Nephron progenitor cell (in vitro differentiated cells): ENCODE data around the gene CFAP58.

Source experiments
- DNase-seq: peaks from one replicate; pipeline ENCODE4 v3.0.0; 2021
- H3K27ac Mint-ChIP-seq: 2 replicates; pipeline ENCODE4 v1.8.0; 2021; ENCODE audit warnings: mild to moderate bottlenecking, moderate library complexity, mixed read lengths
- H3K27me3 Mint-ChIP-seq: 2 replicates; pipeline ENCODE4 v1.8.0; 2021; ENCODE audit warnings: mild to moderate bottlenecking, low read depth, mixed read lengths; ENCODE audit not compliant: poor library complexity
- H3K36me3 Mint-ChIP-seq: 2 replicates; pipeline ENCODE4 v1.8.0; 2021; ENCODE audit warnings: low read depth, mixed read lengths
- H3K4me1 Mint-ChIP-seq: 2 replicates; pipeline ENCODE4 v1.8.0; 2021; ENCODE audit warnings: mixed read lengths
- H3K4me3 Mint-ChIP-seq: 2 replicates; pipeline ENCODE4 v1.8.0; 2021; ENCODE audit warnings: mild to moderate bottlenecking, moderate library complexity, mixed read lengths
- H3K9me3 Mint-ChIP-seq: 2 replicates; pipeline ENCODE4 v1.8.0; 2021; ENCODE audit warnings: mild to moderate bottlenecking, moderate library complexity, mixed read lengths
- CTCF ChIP-seq: fragments of 200-600 bp; sonication (generic); IDR thresholded peaks from 2 replicates; pipeline ENCODE4 v1.5.0; 2021; ENCODE audit warnings: antibody characterized with exemption

The CFAP58 gene

GRCh38 chr10:104396581-104396980, 42.9 kb downstream of the CFAP58 start:
- Mint-ChIP-seq H3K9me3 (no peaks in the 10 kb centered on the region), H3K4me3 (no peak overlapping the region), H3K27ac (no peak overlapping the region), H3K36me3 (no peaks in the 10 kb centered on the region), H3K27me3 (peaks cover 18% of the 10 kb centered on the region), H3K4me1 (no peaks in the 10 kb centered on the region)
- no peak for DNase-seq
- TF ChIP-seq CTCF, result no peak

GRCh38 chr10:104403636-104404035, 50.0 kb downstream of the CFAP58 start:
- TF ChIP-seq CTCF, result no peak
- Mint-ChIP-seq H3K36me3 (no peaks in the 10 kb centered on the region), H3K4me1 (no peaks in the 10 kb centered on the region), H3K9me3 (no peaks in the 10 kb centered on the region), H3K4me3 (no peak overlapping the region), H3K27ac (no peak overlapping the region), H3K27me3 (peaks cover 5% of the 10 kb centered on the region)
- no peak for DNase-seq

- H3K36me3 Mint-ChIP-seq, result peaks cover 5% of the 10 kb centered on the region
- TF ChIP-seq CTCF, result peak; percentile 38
- peaks cover 13% of the 10 kb centered on the region for H3K9me3 Mint-ChIP-seq
- DNase-seq, result no peak
- H3K4me1 Mint-ChIP-seq, result no peaks in the 10 kb centered on the region
- H3K4me3 Mint-ChIP-seq, result no peak overlapping the region
- no peak overlapping the region for H3K27ac Mint-ChIP-seq
- H3K27me3 Mint-ChIP-seq, result peaks cover 11% of the 10 kb centered on the region
Measured at GRCh38 chr10:104406715-104407650, 53.4 kb downstream of the CFAP58 start.

GRCh38 chr10:104413528-104413927, 59.9 kb downstream of the CFAP58 start:
- TF ChIP-seq CTCF, result no peak
- H3K27me3 Mint-ChIP-seq, result peaks cover 6% of the 10 kb centered on the region
- no peaks in the 10 kb centered on the region for H3K4me1 Mint-ChIP-seq
- H3K9me3 Mint-ChIP-seq, result peaks cover 14% of the 10 kb centered on the region
- H3K36me3 Mint-ChIP-seq, result peaks cover 5% of the 10 kb centered on the region
- H3K27ac Mint-ChIP-seq, result no peak overlapping the region
- no peak for DNase-seq
- H3K4me3 Mint-ChIP-seq, result no peak overlapping the region

GRCh38 chr10:104415526-104416165, 62.0 kb downstream of the CFAP58 start:
- Mint-ChIP-seq H3K4me1 (no peaks in the 10 kb centered on the region), H3K4me3 (no peak overlapping the region), H3K27ac (no peak overlapping the region)

More at GRCh38 chr10:104415526-104416165, 62.0 kb downstream of the CFAP58 start:
- DNase-seq, result no peak
- TF ChIP-seq CTCF, result no peak
- H3K9me3 Mint-ChIP-seq, result peaks cover 10% of the 10 kb centered on the region
- peaks cover 9% of the 10 kb centered on the region for H3K27me3 Mint-ChIP-seq
- peaks cover 5% of the 10 kb centered on the region for H3K36me3 Mint-ChIP-seq
